Ovary (tissue), 3 donors: ENCODE measurements around the gene ADORA3.

Source experiments
- CTCF ChIP-seq, 3 donors: fragments of 450-650 bp in 2 of 3; fragments of 200-600 bp in 1 of 3; IDR thresholded peaks; one replicate each; pipeline versions ENCODE4 v1.5.1 to v1.8.0; 2016 to 2022; ENCODE audit warnings: antibody characterized with exemption in 3 of 3, mild to moderate bottlenecking in 1 of 3
- EP300 ChIP-seq: sonication (generic); formaldehyde crosslinking; IDR thresholded peaks from one replicate; pipeline ENCODE4 v1.6.1; 2017; ENCODE audit warnings: antibody characterized with exemption
- POLR2A ChIP-seq: fragments of 450-650 bp; IDR thresholded peaks from one replicate; pipeline ENCODE4 v1.6.1; 2017; ENCODE audit warnings: antibody characterized with exemption, mild to moderate bottlenecking, moderate library complexity
- donor health status: DM: no; HTN: no; CAD: no.

DNA sequence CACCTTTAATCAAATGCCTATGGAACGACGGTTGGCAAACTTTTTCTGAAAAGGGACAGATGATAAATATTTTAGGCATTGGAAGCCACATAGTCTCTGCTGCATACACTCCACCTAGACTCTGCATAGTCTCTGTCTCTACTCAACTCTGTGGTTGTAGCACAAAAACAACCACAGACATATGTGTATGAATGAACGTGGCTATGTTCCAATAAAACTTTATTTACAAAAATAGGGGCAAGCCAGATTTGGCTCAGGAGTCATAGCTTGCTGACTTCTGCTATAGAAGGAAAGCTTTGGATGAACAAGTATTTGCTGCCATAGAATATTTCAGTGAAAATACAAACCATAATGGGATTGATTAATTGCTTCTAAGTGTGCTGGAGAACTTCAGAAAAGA, 37.5 kb upstream of the ADORA3 start:
- TF ChIP-seq CTCF (IDR thresholded peaks at IDR 0.05) (no peak), POLR2A (no peak), EP300 (no peak)
